Stimulated activated naive CD8-positive, alpha-beta T cell treated with anti-CD3 and anti-CD28 coated beads, Interleukin-15, Interleukin-2, amounts not matched to agents 100 ng/mL and 50 ng/mL, for 24 hours (primary cell): ENCODE measurements around the gene AMER2.

ENCODE experiments used
- H3K27ac Mint-ChIP-seq: one replicate; pipeline ENCODE4 v1.8.0; 2021; ENCODE audit warnings: mild to moderate bottlenecking, mixed read lengths
- H3K27me3 Mint-ChIP-seq: one replicate; pipeline ENCODE4 v1.8.0; 2021; ENCODE audit warnings: mixed read lengths
- H3K36me3 Mint-ChIP-seq: one replicate; pipeline ENCODE4 v1.8.0; 2021; ENCODE audit warnings: low read depth, mixed read lengths
- H3K4me1 Mint-ChIP-seq: one replicate; pipeline ENCODE4 v1.8.0; 2021; ENCODE audit warnings: low read depth, mixed read lengths
- H3K4me3 Mint-ChIP-seq: one replicate; pipeline ENCODE4 v1.8.0; 2021; ENCODE audit warnings: mild to moderate bottlenecking, mixed read lengths
- H3K9me3 Mint-ChIP-seq: one replicate; pipeline ENCODE4 v1.8.0; 2021; ENCODE audit warnings: mixed read lengths

Gene AMER2

GRCh38 chr13:25192936-25193335 lies 20.8 kb upstream of the AMER2 start:
- no peak overlapping the region for H3K27ac Mint-ChIP-seq
- no peaks in the 10 kb centered on the region for H3K9me3 Mint-ChIP-seq
- no peak overlapping the region for H3K4me3 Mint-ChIP-seq
- peaks cover 54% of the 10 kb centered on the region for H3K27me3 Mint-ChIP-seq
- no peaks in the 10 kb centered on the region for H3K4me1 Mint-ChIP-seq
- H3K36me3 Mint-ChIP-seq = no peaks in the 10 kb centered on the region

DNA sequence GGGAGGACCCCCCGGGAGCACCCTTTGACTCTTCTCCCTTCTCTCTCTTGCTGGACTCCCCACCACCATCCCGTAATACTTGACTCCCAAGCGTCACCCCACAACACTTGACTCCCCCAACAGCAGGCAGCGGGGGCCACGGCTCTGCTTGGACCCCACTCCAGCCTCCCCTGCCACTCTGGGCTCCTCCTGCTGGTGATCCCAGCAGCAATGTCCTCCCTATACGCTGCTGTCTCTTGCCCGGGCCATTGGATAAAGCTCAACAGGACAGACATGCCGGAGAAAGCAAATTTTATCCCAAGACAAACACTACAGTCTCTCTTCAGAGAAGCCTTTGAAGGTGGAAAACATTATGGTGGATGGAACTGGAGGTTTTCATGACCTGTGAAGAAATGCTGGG lies 20.4 kb upstream of the AMER2 start:
- no peak overlapping the region for H3K4me3 Mint-ChIP-seq
- H3K36me3 Mint-ChIP-seq = no peaks in the 10 kb centered on the region
- peaks cover 59% of the 10 kb centered on the region for H3K27me3 Mint-ChIP-seq
- H3K9me3 Mint-ChIP-seq = no peaks in the 10 kb centered on the region
- no peaks in the 10 kb centered on the region for H3K4me1 Mint-ChIP-seq
- no peak overlapping the region for H3K27ac Mint-ChIP-seq

DNA sequence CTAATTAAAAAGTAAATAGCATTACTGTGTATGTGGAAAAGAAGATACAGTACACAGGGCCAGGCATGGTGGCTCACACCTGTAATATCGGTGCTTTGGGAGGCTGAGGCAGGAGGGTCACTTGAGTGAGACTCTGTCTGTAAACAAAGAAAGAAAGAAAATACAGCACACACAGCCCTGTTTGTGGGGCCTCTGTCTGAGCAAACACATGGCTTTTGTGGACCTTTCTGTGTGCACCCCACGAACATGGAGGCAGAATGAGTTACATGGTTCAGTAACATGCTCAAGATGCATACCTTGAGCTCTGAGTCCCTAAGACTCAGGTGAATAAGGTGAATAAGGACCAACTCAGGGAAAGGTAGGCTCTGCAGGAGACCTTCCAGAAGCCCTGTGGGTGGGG lies 20.0 kb upstream of the AMER2 start:
- no peaks in the 10 kb centered on the region for H3K9me3 Mint-ChIP-seq
- H3K27me3 Mint-ChIP-seq = peaks cover 59% of the 10 kb centered on the region

GRCh38 chr13:25190771-25191170 lies 18.7 kb upstream of the AMER2 start:
- no peaks in the 10 kb centered on the region for H3K9me3 Mint-ChIP-seq
- H3K27me3 Mint-ChIP-seq = peaks cover 53% of the 10 kb centered on the region
- no peak overlapping the region for H3K27ac Mint-ChIP-seq
- no peaks in the 10 kb centered on the region for H3K36me3 Mint-ChIP-seq
- no peaks in the 10 kb centered on the region for H3K4me1 Mint-ChIP-seq
- no peak overlapping the region for H3K4me3 Mint-ChIP-seq

More for the DNA sequence above, 20.0 kb upstream of the AMER2 start:
- no peaks in the 10 kb centered on the region for H3K4me1 Mint-ChIP-seq
- no peaks in the 10 kb centered on the region for H3K36me3 Mint-ChIP-seq
- no peak overlapping the region for H3K4me3 Mint-ChIP-seq
- no peak overlapping the region for H3K27ac Mint-ChIP-seq

GRCh38 chr13:25190256-25190655 lies 18.2 kb upstream of the AMER2 start:
- Mint-ChIP-seq H3K4me3 (no peak overlapping the region), H3K27ac (no peak overlapping the region), H3K4me1 (no peaks in the 10 kb centered on the region), H3K36me3 (no peaks in the 10 kb centered on the region), H3K27me3 (peaks cover 49% of the 10 kb centered on the region), H3K9me3 (no peaks in the 10 kb centered on the region)

DNA sequence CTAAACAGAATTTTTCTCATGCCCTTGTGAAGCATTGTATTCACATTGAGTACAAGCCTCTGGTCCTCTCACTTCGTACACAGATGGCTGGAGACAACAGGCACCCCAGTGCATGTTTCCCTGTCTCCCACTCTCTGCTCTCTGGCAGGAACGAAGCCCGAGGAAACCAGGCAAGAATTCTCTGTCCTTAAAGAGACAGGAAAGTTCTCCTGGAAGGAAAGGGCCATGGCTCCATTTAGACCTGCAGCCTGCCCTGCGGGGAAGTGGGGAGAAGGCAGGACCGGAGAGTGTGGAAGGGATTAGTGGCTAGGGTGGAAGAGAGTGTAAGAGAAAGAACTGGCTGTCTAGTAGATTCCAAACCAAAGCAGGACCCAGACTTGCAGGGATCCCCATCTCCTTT lies 15.5 kb upstream of the AMER2 start:
- Mint-ChIP-seq H3K27me3 (peaks cover 58% of the 10 kb centered on the region), H3K27ac (no peak overlapping the region), H3K9me3 (no peaks in the 10 kb centered on the region), H3K4me1 (no peaks in the 10 kb centered on the region), H3K36me3 (no peaks in the 10 kb centered on the region), H3K4me3 (no peak overlapping the region)

DNA sequence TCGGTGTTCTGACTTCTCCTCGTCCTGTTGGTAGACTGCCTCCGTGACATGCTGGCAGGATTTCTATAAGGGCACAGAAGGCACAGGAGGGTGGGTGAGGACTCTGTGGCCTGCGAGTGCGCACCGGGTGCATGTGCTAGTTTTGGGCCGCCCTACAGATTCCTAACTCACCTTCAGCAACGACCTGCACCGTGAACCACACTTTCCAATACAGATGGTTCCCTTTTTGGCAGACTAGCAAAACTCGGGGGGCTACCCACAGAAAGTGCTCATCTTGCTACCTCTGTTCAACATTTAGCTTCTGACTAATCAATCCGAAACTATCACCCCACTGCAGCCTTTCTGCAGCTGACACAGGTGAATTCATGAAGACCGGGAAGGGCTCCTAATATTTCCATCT lies 14.1 kb upstream of the AMER2 start:
- no peak overlapping the region for H3K27ac Mint-ChIP-seq
- no peak overlapping the region for H3K4me3 Mint-ChIP-seq
- H3K36me3 Mint-ChIP-seq = no peaks in the 10 kb centered on the region
- H3K4me1 Mint-ChIP-seq = no peaks in the 10 kb centered on the region
- peaks cover 60% of the 10 kb centered on the region for H3K27me3 Mint-ChIP-seq
- no peaks in the 10 kb centered on the region for H3K9me3 Mint-ChIP-seq

- H3K27ac Mint-ChIP-seq = no peak overlapping the region
- no peaks in the 10 kb centered on the region for H3K36me3 Mint-ChIP-seq
- H3K4me3 Mint-ChIP-seq = no peak overlapping the region
- no peaks in the 10 kb centered on the region for H3K4me1 Mint-ChIP-seq
- no peaks in the 10 kb centered on the region for H3K9me3 Mint-ChIP-seq
- peaks cover 55% of the 10 kb centered on the region for H3K27me3 Mint-ChIP-seq
Measured at GRCh38 chr13:25181597-25181996, 9.5 kb upstream of the AMER2 start.

DNA sequence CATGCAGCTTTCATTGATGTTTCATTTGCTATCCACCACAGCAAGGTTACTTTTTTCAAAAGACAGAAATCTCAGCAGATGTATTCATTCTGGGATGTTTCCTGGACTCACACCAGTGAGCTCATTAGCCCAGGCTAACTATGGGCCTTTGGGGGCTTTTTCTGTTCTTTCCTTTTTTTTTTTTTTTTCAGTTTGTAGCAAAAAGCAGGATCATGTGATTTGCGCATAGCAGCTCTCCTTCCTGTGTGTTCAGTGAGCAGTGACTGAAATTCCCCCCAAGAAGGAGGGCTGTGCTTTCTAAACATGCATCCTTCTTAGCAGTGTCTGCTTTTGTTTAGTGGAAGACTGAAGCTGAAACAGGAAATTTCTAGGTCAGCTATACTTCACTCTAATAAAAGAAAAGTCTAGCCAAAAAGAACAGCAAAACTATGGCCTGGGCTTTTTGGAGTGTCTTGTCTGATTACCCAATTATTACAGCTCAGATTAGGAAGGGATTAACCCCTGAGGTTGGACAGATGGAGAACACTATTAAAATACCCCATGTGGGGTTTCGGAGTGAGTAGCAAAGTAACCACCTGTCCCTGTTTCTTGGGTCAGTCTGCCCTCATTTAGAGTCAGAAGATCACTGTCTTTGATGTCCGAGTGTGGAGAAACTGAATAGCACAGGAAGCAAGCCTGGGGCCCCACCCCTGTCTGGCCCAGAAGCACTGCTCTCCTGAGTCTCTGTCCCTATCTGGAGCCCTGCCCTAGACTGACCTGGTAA lies 8.9 kb upstream of the AMER2 start:
- no peaks in the 10 kb centered on the region for H3K36me3 Mint-ChIP-seq
- H3K9me3 Mint-ChIP-seq = no peaks in the 10 kb centered on the region
- no peak overlapping the region for H3K27ac Mint-ChIP-seq
- H3K27me3 Mint-ChIP-seq = peaks cover 60% of the 10 kb centered on the region
- H3K4me3 Mint-ChIP-seq = no peak overlapping the region
- no peaks in the 10 kb centered on the region for H3K4me1 Mint-ChIP-seq

DNA sequence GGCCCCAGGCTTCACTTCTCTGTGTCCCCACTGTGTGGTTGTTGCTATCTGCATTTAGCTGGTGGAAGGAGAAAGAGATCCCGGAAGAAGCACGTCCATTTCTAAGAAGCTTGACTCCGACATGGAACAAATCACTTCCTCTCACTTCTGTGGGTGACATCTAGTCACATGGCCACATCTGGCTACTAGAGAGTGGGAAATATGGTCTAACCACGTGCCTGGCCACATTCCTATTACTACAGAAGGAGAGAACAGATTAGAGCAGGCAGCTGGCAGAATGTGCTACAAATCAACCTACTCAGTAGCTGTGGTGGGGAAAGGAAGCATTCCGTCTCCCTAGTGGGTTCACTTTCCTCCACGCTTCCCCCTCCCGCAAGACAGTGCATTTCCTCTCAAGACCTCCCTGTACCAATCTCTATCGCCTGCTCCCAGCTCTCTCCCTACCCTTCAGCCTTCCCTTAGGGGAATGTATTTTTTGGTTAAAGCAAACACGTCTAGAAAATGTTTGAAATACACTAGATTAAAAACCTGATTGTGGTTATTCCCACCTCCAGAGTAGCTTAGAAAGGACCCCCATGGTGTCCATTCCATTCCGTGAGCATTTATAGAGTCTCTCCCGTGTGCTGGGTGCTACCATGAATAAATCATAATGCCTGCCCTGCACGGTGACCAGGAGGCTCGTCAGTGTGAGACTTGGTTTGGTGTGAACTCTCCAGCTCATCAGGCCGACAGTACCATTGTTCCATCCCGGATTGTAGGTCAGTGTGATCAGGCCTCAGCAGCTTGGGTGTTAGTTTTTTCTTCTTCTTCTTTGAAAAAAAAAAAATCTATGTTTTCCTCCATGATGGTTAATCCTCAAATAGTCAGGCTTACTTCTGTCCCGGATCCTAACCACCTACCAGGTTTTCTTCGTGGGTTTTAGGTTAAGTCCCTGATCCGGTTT lies 8.0 kb upstream of the AMER2 start:
- no peaks in the 10 kb centered on the region for H3K4me1 Mint-ChIP-seq
- no peak overlapping the region for H3K27ac Mint-ChIP-seq
- H3K4me3 Mint-ChIP-seq = no peak overlapping the region
- H3K9me3 Mint-ChIP-seq = no peaks in the 10 kb centered on the region
- H3K36me3 Mint-ChIP-seq = no peaks in the 10 kb centered on the region
- peaks cover 68% of the 10 kb centered on the region for H3K27me3 Mint-ChIP-seq

DNA sequence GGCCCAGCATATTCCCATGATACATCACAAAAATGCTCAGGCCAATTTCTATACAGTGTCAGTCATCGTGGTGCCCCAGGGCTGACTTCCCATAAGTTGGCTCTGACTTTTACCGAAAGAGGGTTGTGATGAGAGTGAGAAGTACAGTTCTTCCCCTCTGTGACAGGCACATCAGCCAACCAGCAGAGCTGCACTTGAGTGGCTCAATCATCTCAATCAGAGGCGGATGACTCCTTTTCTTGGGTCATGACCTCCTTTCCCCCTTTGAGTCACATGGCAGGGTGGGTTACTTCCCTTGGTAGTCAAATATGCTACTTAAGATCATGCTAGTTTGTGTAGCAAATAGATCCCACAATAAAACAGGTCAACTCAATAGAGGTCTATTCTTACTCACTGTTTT lies 6.9 kb upstream of the AMER2 start:
- no peaks in the 10 kb centered on the region for H3K9me3 Mint-ChIP-seq
- H3K4me3 Mint-ChIP-seq = no peak overlapping the region
- H3K27me3 Mint-ChIP-seq = peaks cover 63% of the 10 kb centered on the region
- H3K4me1 Mint-ChIP-seq = no peaks in the 10 kb centered on the region
- no peak overlapping the region for H3K27ac Mint-ChIP-seq
- H3K36me3 Mint-ChIP-seq = no peaks in the 10 kb centered on the region

GRCh38 chr13:25178070-25178469 lies 6.0 kb upstream of the AMER2 start:
- peaks cover 64% of the 10 kb centered on the region for H3K27me3 Mint-ChIP-seq
- no peak overlapping the region for H3K27ac Mint-ChIP-seq
- H3K36me3 Mint-ChIP-seq = no peaks in the 10 kb centered on the region
- H3K4me3 Mint-ChIP-seq = no peak overlapping the region
- H3K9me3 Mint-ChIP-seq = no peaks in the 10 kb centered on the region
- H3K4me1 Mint-ChIP-seq = no peaks in the 10 kb centered on the region

DNA sequence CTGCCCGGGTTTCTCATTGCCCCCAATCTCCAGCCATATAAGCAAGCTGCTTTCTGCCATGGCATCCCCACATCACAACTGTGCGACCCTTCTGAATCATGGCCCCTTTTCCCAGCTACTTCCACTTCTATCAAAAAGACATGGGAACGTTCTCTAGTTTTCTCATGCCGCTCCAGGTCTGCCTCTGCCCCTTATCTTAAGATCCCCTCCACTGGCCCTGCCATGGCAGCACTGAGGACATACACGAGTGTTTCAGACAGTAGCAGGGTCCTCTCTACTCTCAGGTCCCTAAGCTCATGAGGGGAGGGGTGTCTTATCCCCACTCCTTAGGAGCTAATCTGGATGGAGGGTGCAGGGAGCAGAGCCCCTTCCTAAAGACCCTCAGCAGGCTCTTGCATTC lies 5.5 kb upstream of the AMER2 start:
- Mint-ChIP-seq H3K27me3 (peaks cover 64% of the 10 kb centered on the region), H3K9me3 (no peaks in the 10 kb centered on the region), H3K4me1 (no peaks in the 10 kb centered on the region), H3K36me3 (no peaks in the 10 kb centered on the region), H3K27ac (no peak overlapping the region), H3K4me3 (no peak overlapping the region)

- peaks cover 70% of the 10 kb centered on the region for H3K27me3 Mint-ChIP-seq
- H3K27ac Mint-ChIP-seq = no peak overlapping the region
- no peak overlapping the region for H3K4me3 Mint-ChIP-seq
- no peaks in the 10 kb centered on the region for H3K36me3 Mint-ChIP-seq
- peaks cover 2% of the 10 kb centered on the region for H3K4me1 Mint-ChIP-seq
- H3K9me3 Mint-ChIP-seq = no peaks in the 10 kb centered on the region
Measured at GRCh38 chr13:25177012-25177411, 4.9 kb upstream of the AMER2 start.

- no peak overlapping the region for H3K27ac Mint-ChIP-seq
- H3K9me3 Mint-ChIP-seq = no peaks in the 10 kb centered on the region
- no peak overlapping the region for H3K4me3 Mint-ChIP-seq
- H3K27me3 Mint-ChIP-seq = peaks cover 78% of the 10 kb centered on the region
- no peaks in the 10 kb centered on the region for H3K36me3 Mint-ChIP-seq
- H3K4me1 Mint-ChIP-seq = peaks cover 12% of the 10 kb centered on the region
Measured at GRCh38 chr13:25175431-25175830, 3.3 kb upstream of the AMER2 start.
